HepG2 (cell line): Measurements from ENCODE around the gene NIP7. TPM values are rescaled to one million over a fixed set of nuclear protein-coding genes. Genes with fewer than 3 reads are reported as not detected.

ENCODE experiments used
- ATF3 ChIP-seq: sonication (generic); formaldehyde crosslinking; IDR thresholded peaks from 2 replicates; pipeline ENCODE4 v1.4.0; 2020; ENCODE audit warnings: missing genetic modification reagents
- DZIP1 ChIP-seq: sonication (generic); formaldehyde crosslinking; IDR thresholded peaks from 2 replicates; pipeline ENCODE4 v1.5.0; 2020; ENCODE audit warnings: mild to moderate bottlenecking, missing genetic modification reagents
- ELF3 ChIP-seq: IDR thresholded peaks from 2 replicates; pipeline ENCODE4 v1.6.1; 2016; ENCODE audit warnings: missing genetic modification reagents, missing compliant biosample characterization
- GFI1 ChIP-seq: sonication (generic); formaldehyde crosslinking; IDR thresholded peaks from 2 replicates; pipeline ENCODE4 v1.5.0; 2020; ENCODE audit warnings: missing genetic modification reagents, mild to moderate bottlenecking, borderline replicate concordance
- RBM22 ChIP-seq: fragments of 200-400 bp; formaldehyde crosslinking; optimal IDR thresholded peaks from 2 replicates; pipeline ENCODE3; 2017; ENCODE audit warnings: mild to moderate bottlenecking, low read length, moderate library complexity
- ZBTB1 ChIP-seq: sonication (generic); formaldehyde crosslinking; IDR thresholded peaks from 2 replicates; pipeline ENCODE4 v1.4.0; 2020; ENCODE audit warnings: missing genetic modification reagents, borderline replicate concordance
- ZFP91 ChIP-seq: sonication (generic); formaldehyde crosslinking; IDR thresholded peaks from 2 replicates; pipeline ENCODE4 v1.9.0; 2022; ENCODE audit warnings: missing genetic modification reagents, mild to moderate bottlenecking, borderline replicate concordance
- ZNF142 ChIP-seq: sonication (generic); formaldehyde crosslinking; IDR thresholded peaks from 2 replicates; pipeline ENCODE4 v1.4.0; 2020; ENCODE audit warnings: missing genetic modification reagents
- ZNF574 ChIP-seq: sonication (generic); formaldehyde crosslinking; IDR thresholded peaks from 2 replicates; pipeline ENCODE4 v1.4.0; 2020; ENCODE audit warnings: missing genetic modification reagents
- ZNF687 ChIP-seq: sonication (generic); formaldehyde crosslinking; IDR thresholded peaks from 2 replicates; pipeline ENCODE4 v1.5.1; 2020; ENCODE audit warnings: mild to moderate bottlenecking, missing genetic modification reagents, moderate library complexity
- polyA plus RNA-seq, 8 experiments: library from polyadenylated mRNA; depleted of rRNA in 3 of 8; stranded (reverse) in 7 of 8; unstranded in 1 of 8; fragments of >200 nt; fragmentation: Illumina TruSeq in 4 of 8; extraction: Trizol in 4 of 8; gene quantifications; 2 replicates each; pipeline versions ENCODE4 v1.2.1 to v1.2.3, GENCODE V29; 2011 to 2016; ENCODE audit warnings: low read depth in 4 of 8, missing spikeins in 1 of 8, mixed read lengths in 1 of 8; ENCODE audit not compliant: insufficient read depth in 1 of 8
- total RNA-seq, 5 experiments: library from RNA; depleted of rRNA; stranded (reverse); fragments of >200 nt; fragmentation: Illumina TruSeq; extraction: Trizol; gene quantifications; 2 replicates each; pipeline ENCODE4 v1.2.3, GENCODE V29; 2016; ENCODE audit warnings: low read depth in 1 of 5

Gene NIP7
- total and polyA plus RNA-seq, 2 of the 13 experiments (the other 11 are each of a cell fraction or from before 2014, with no cell fraction given) = 15.3 to 114 TPM

- no peak for TF ChIP-seq DZIP1 (CRISPR knock-in tag)
- no peak for TF ChIP-seq ATF3 (CRISPR knock-in tag)
- TF ChIP-seq ELF3 (CRISPR knock-in tag) = 0 out of 2 replicates have a peak, but pooled peaks have one; percentile 17
- peak; percentile 30 for TF ChIP-seq RBM22
- 0 out of 2 replicates have a peak, but pooled peaks have one; percentile 20 for TF ChIP-seq ZNF687 (CRISPR knock-in tag)
- no peak for TF ChIP-seq ZBTB1 (CRISPR knock-in tag)
- no peak; the same call in 1 of the 2 replicates for TF ChIP-seq ZFP91 (CRISPR knock-in tag)
- TF ChIP-seq ZNF142 = no peak
- TF ChIP-seq ZNF574 (CRISPR knock-in tag) = no peak
- no peak for TF ChIP-seq GFI1 (CRISPR knock-in tag)
Measured at GRCh38 chr16:69324013-69324531, 15.5 kb upstream of the NIP7 start (continued).
